HL-60/S4 treated with retinoic acid at 250 ng/mL for 4 days and 3 days (cell line): ENCODE data around the gene CAMK1D.

Experiments used
- in situ Hi-C: fragments of 300-500 bp; cut with MboI; formaldehyde crosslinking; loops from 2 replicates; pipeline ENCODE4 v1.7.0; 2022; ENCODE audit warnings: low sequenced_read_pairs

CAMK1D gene

GRCh38 chr10:12614177-12614995 lies 265.0 kb downstream of the CAMK1D start:
- in situ Hi-C loops: no loop called here

GRCh38 chr10:12615296-12616220 lies 266.2 kb downstream of the CAMK1D start:
- in situ Hi-C loops: no loop called here

- in situ Hi-C loops: no loop called here
Observed at GRCh38 chr10:12617191-12618175, 268.1 kb downstream of the CAMK1D start.

- in situ Hi-C loops: no loop called here
Observed at GRCh38 chr10:12622016-12622415, 272.7 kb downstream of the CAMK1D start.

- in situ Hi-C loops: no loop called here
Observed at GRCh38 chr10:12622691-12623090, 273.3 kb downstream of the CAMK1D start.

- in situ Hi-C loops: no loop called here
Observed at GRCh38 chr10:12625393-12626023, 276.2 kb downstream of the CAMK1D start.

- in situ Hi-C loops: no loop called here
Observed at GRCh38 chr10:12628153-12628552, 278.8 kb downstream of the CAMK1D start.

- in situ Hi-C loops: no loop called here
Observed at GRCh38 chr10:12628964-12629766, 279.8 kb downstream of the CAMK1D start.

GRCh38 chr10:12629767-12630165 lies 280.4 kb downstream of the CAMK1D start:
- in situ Hi-C loops: no loop called here

GRCh38 chr10:12631216-12631615 lies 281.9 kb downstream of the CAMK1D start:
- in situ Hi-C loops: no loop called here

- in situ Hi-C loops: no loop called here
Observed at GRCh38 chr10:12631787-12632562, 282.6 kb downstream of the CAMK1D start.

- in situ Hi-C loops: no loop called here
Observed at GRCh38 chr10:12633776-12634620, 284.7 kb downstream of the CAMK1D start.

- in situ Hi-C loops: no loop called here
Observed at GRCh38 chr10:12634621-12634931, 285.2 kb downstream of the CAMK1D start.

- in situ Hi-C loops: no loop called here
Observed at GRCh38 chr10:12635127-12635541, 285.8 kb downstream of the CAMK1D start.

GRCh38 chr10:12636571-12636970 lies 287.2 kb downstream of the CAMK1D start:
- in situ Hi-C loops: no loop called here

- in situ Hi-C loops: no loop called here
Observed at GRCh38 chr10:12637649-12638048, 288.3 kb downstream of the CAMK1D start.

GRCh38 chr10:12638103-12638502 lies 288.8 kb downstream of the CAMK1D start:
- in situ Hi-C loops: no loop called here

GRCh38 chr10:12638781-12639180 lies 289.4 kb downstream of the CAMK1D start:
- in situ Hi-C loops: no loop called here
